OCI-LY1 (cell line): ENCODE results near the gene TAOK1.

Experiments used
- H2AFZ ChIP-seq: fragments of 200-600 bp; sonication (generic), shearing (Covaris generic); 2 replicates; pipeline ENCODE4 v1.6.0; 2014; ENCODE audit warnings: antibody characterized with exemption, mild to moderate bottlenecking, low read length
- H3F3A ChIP-seq: fragments of 200-600 bp; sonication (generic), shearing (Covaris generic); 2 replicates; pipeline ENCODE4 v1.6.0; 2014; ENCODE audit warnings: mild to moderate bottlenecking, antibody characterized with exemption, low read length, moderate library complexity; ENCODE audit not compliant: insufficient read depth
- H3K27ac ChIP-seq: fragments of 200-600 bp; sonication (generic); 2 replicates; pipeline ENCODE4 v1.5.1; 2014; ENCODE audit warnings: low read length, mixed run types, mild to moderate bottlenecking, low read depth; ENCODE audit not compliant: poor library complexity, severe bottlenecking
- H3K27me3 ChIP-seq: fragments of 200-600 bp; sonication (generic); 2 replicates; pipeline ENCODE4 v1.6.0; 2014; ENCODE audit warnings: antibody characterized with exemption, mild to moderate bottlenecking, low read length, moderate library complexity; ENCODE audit not compliant: insufficient read depth
- H3K36me3 ChIP-seq: fragments of 200-600 bp; sonication (generic); 2 replicates; pipeline ENCODE4 v1.6.1; 2014; ENCODE audit warnings: mild to moderate bottlenecking, antibody characterized with exemption, low read length, moderate library complexity, mixed read lengths; ENCODE audit not compliant: insufficient read depth
- H3K4me1 ChIP-seq: fragments of 200-600 bp; sonication (generic); 2 replicates; pipeline ENCODE4 v1.5.1; 2014; ENCODE audit warnings: mild to moderate bottlenecking, low read length, moderate library complexity; ENCODE audit not compliant: insufficient read depth, severe bottlenecking
- H3K4me2 ChIP-seq: fragments of 200-600 bp; sonication (generic), shearing (Covaris generic); 2 replicates; pipeline ENCODE4 v1.6.1; 2014; ENCODE audit warnings: low read length
- H3K4me3 ChIP-seq: fragments of 200-600 bp; sonication (generic); 2 replicates; pipeline ENCODE4 v1.5.1; 2014; ENCODE audit warnings: low read length, low read depth, mild to moderate bottlenecking, mixed read lengths; ENCODE audit not compliant: poor library complexity, severe bottlenecking
- H3K79me2 ChIP-seq: fragments of 200-600 bp; shearing (Covaris generic); 2 replicates; pipeline ENCODE4 v1.6.1; 2016; ENCODE audit warnings: mixed run types, low read length, mixed read lengths; ENCODE audit not compliant: insufficient read depth
- H3K9ac ChIP-seq: fragments of 200-600 bp; sonication (generic), shearing (Covaris generic); 2 replicates; pipeline ENCODE4 v1.6.1; 2014; ENCODE audit warnings: mild to moderate bottlenecking, low read length, mixed read lengths
- H3K9me2 ChIP-seq: fragments of 200-600 bp; sonication (generic), shearing (Covaris generic); 2 replicates; pipeline ENCODE4 v1.6.1; 2014; ENCODE audit warnings: low read depth, mild to moderate bottlenecking, low read length, mixed read lengths
- H3K9me3 ChIP-seq: fragments of 200-600 bp; shearing (Covaris generic); 2 replicates; pipeline ENCODE4 v1.6.1; 2014; ENCODE audit warnings: low read length, mixed read lengths
- H4K20me1 ChIP-seq: fragments of 200-600 bp; sonication (generic), shearing (Covaris generic); 2 replicates; pipeline ENCODE4 v1.6.0; 2016; ENCODE audit warnings: mild to moderate bottlenecking, low read length; ENCODE audit not compliant: insufficient read depth
- CTCF ChIP-seq: fragments of 200-600 bp; sonication (generic), shearing (Covaris generic); IDR thresholded peaks from 2 replicates; pipeline ENCODE4 v1.5.1; 2017; ENCODE audit warnings: mild to moderate bottlenecking, antibody characterized with exemption, low read length, moderate library complexity, mixed read lengths
- EZH2 ChIP-seq: fragments of 200-600 bp; sonication (generic), shearing (Covaris generic); IDR thresholded peaks from 2 replicates; pipeline ENCODE4 v1.8.0; 2017; ENCODE audit warnings: borderline replicate concordance, mixed run types, mild to moderate bottlenecking, antibody characterized with exemption, low read length, moderate library complexity, mixed read lengths

The TAOK1 gene

GRCh38 chr17:29376667-29377270 lies 13.4 kb upstream of the TAOK1 start:
- no peak overlapping the region for H3K27ac ChIP-seq
- H3K4me2 ChIP-seq, result no peak overlapping the region

GRCh38 chr17:29378500-29378899 lies 11.7 kb upstream of the TAOK1 start:
- no peak for TF ChIP-seq CTCF
- TF ChIP-seq EZH2, result no peak
- Histone ChIP-seq H4K20me1 (no peaks in the 10 kb centered on the region), H3K79me2 (no peaks in the 10 kb centered on the region), H3K4me1 (no peaks in the 10 kb centered on the region), H3K9ac (no peak overlapping the region), H3K27ac (no peak overlapping the region), H3K9me2 (no peaks in the 10 kb centered on the region), H3F3A (no peaks in the 10 kb centered on the region), H2AFZ (no peak overlapping the region), H3K4me2 (no peak overlapping the region), H3K4me3 (no peak overlapping the region), H3K27me3 (no peaks in the 10 kb centered on the region), H3K36me3 (no peaks in the 10 kb centered on the region), H3K9me3 (no peaks in the 10 kb centered on the region)

More at GRCh38 chr17:29376667-29377270, 13.4 kb upstream of the TAOK1 start:
- Histone ChIP-seq H4K20me1 (no peaks in the 10 kb centered on the region), H3K9ac (no peak overlapping the region), H3K4me3 (no peak overlapping the region), H3K27me3 (no peaks in the 10 kb centered on the region), H3K4me1 (no peaks in the 10 kb centered on the region), H3K9me2 (no peaks in the 10 kb centered on the region), H2AFZ (no peak overlapping the region), H3K36me3 (no peaks in the 10 kb centered on the region), H3K79me2 (no peaks in the 10 kb centered on the region), H3K9me3 (no peaks in the 10 kb centered on the region), H3F3A (no peaks in the 10 kb centered on the region)
- no peak for TF ChIP-seq EZH2

- TF ChIP-seq EZH2 (no peak), CTCF (no peak)
- H2AFZ ChIP-seq, result no peak overlapping the region
- no peak overlapping the region for H3K4me2 ChIP-seq
- no peak overlapping the region for H3K4me3 ChIP-seq
- no peak overlapping the region for H3K27ac ChIP-seq
- no peaks in the 10 kb centered on the region for H3F3A ChIP-seq
- H4K20me1 ChIP-seq, result no peaks in the 10 kb centered on the region
- no peaks in the 10 kb centered on the region for H3K9me2 ChIP-seq
- H3K79me2 ChIP-seq, result no peaks in the 10 kb centered on the region
- no peak overlapping the region for H3K9ac ChIP-seq
- no peaks in the 10 kb centered on the region for H3K9me3 ChIP-seq
- H3K36me3 ChIP-seq, result no peaks in the 10 kb centered on the region
- no peaks in the 10 kb centered on the region for H3K4me1 ChIP-seq
- H3K27me3 ChIP-seq, result no peaks in the 10 kb centered on the region
Observed at GRCh38 chr17:29379084-29379991, 10.8 kb upstream of the TAOK1 start.
